ENCODE data around the gene MINDY1. TPM values are rescaled to one million over a fixed set of nuclear protein-coding genes. Genes with fewer than 3 reads are reported as not detected.

The MINDY1 gene
- total RNA-seq, 1 donor from 2014 or later: 26.5 TPM

DNA sequence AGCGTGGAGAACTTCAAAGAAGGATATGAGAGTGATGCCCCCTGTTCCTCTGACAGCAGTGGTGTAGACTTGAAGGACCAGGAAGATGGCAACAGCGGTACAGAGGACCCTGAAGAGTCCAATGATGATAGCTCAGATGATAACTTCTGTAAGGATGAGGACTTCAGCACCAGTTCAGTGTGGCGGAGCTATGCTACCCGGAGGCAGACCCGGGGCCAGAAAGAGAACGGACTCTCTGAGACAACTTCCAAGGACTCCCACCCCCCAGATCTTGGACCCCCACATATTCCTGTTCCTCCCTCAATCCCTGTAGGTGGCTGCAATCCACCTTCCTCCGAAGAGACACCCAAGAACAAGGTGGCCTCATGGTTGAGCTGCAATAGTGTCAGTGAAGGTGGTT is 46.1 kb downstream of the MINDY1 start:
- TF ChIP-seq CTCF (IDR thresholded peaks at IDR 0.05): no peak
- Histone ChIP-seq H3K4me3 (no peak overlapping the region), H3K27ac (no peak overlapping the region), H3K36me3 (peaks cover 97% of the 10 kb centered on the region), H3K9me3 (no peaks in the 10 kb centered on the region), H3K4me1 (no peaks in the 10 kb centered on the region), H3K27me3 (no peaks in the 10 kb centered on the region)
- no peak for ATAC-seq
- no peak for DNase-seq
- intact Hi-C loops (cut with DNase I): no loop called here

DNA sequence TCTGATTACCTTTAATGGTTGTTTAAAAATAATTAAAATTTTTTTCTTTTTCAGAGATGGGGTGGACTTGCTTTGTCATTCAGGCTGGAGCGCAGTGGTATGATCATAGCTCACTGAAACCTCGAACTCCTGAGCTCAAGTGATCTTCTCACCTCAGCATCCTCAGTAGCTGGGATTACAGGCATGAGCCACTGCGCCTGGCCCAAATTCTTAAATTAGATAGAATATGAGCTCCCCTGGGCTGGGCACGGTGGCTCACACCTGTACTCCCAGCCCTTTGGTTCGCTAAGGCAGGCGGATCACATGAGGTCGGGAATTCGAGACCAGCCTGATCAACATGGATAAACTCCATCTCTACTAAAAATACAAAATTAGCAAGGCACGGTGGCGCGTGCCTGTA is 49.0 kb downstream of the MINDY1 start:
- no peak overlapping the region for H3K4me3 ChIP-seq
- H3K36me3 ChIP-seq: peaks cover 97% of the 10 kb centered on the region
- DNase-seq (no peak), ATAC-seq (no peak)
- H3K27ac ChIP-seq: no peak overlapping the region
- intact Hi-C loops (cut with DNase I): no loop called here
- H3K4me1 ChIP-seq: no peaks in the 10 kb centered on the region
- no peaks in the 10 kb centered on the region for H3K9me3 ChIP-seq
- H3K27me3 ChIP-seq: no peaks in the 10 kb centered on the region
- no peak for TF ChIP-seq CTCF (IDR thresholded peaks at IDR 0.05)

- H3K27ac ChIP-seq: no peak overlapping the region
- intact Hi-C loops (cut with DNase I): no loop called here
- DNase-seq (no peak), ATAC-seq (no peak)
- no peaks in the 10 kb centered on the region for H3K27me3 ChIP-seq
- no peak overlapping the region for H3K4me3 ChIP-seq
- peaks cover 97% of the 10 kb centered on the region for H3K36me3 ChIP-seq
- no peaks in the 10 kb centered on the region for H3K4me1 ChIP-seq
- H3K9me3 ChIP-seq: no peaks in the 10 kb centered on the region
- TF ChIP-seq CTCF (IDR thresholded peaks at IDR 0.05): no peak
Observed at GRCh38 chr1:150955280-150955679, 51.4 kb downstream of the MINDY1 start.

DNA sequence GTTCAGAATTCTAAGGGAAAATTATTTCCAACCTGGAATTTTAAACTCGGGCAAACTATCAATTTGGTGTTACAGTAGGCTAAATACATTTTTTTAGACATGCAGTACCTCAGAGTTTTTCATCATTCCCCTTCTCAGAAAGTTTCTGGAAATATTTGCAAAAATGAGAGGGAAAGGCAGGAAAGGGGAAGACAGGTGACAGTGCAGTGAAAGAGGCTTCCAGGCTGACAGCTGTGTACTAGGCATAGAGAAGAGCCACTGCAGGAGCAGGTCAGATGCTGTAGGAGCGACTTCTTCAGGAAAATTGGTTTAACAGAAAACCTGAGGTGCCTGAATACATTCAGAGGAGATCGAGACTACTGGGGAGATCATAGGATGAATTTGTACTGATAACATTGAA is 52.0 kb downstream of the MINDY1 start:
- Histone ChIP-seq H3K27me3 (no peaks in the 10 kb centered on the region), H3K4me3 (no peak overlapping the region), H3K36me3 (peaks cover 97% of the 10 kb centered on the region), H3K9me3 (no peaks in the 10 kb centered on the region), H3K4me1 (no peaks in the 10 kb centered on the region), H3K27ac (no peak overlapping the region)
- intact Hi-C loops (cut with DNase I): no loop called here
- TF ChIP-seq CTCF (IDR thresholded peaks at IDR 0.05): no peak
- DNase-seq: no peak
- no peak for ATAC-seq

Other genes starting within 250 kb of the MINDY1 start
- gene CTSS, start 241.1 kb downstream of the MINDY1 start, total RNA-seq: 533 TPM
- gene CTSK, start 198.6 kb downstream of the MINDY1 start, total RNA-seq: 35.5 TPM
- gene ARNT, start 130.3 kb downstream of the MINDY1 start, total RNA-seq: 53.8 TPM
- not detected for gene CTXND2, start 119.8 kb downstream of the MINDY1 start, total RNA-seq
- gene SETDB1, start 80.5 kb downstream of the MINDY1 start, total RNA-seq: 45.8 TPM
- gene CERS2, start 32.1 kb downstream of the MINDY1 start, total RNA-seq: 354 TPM
- 1.2 TPM for gene ANXA9, start 24.6 kb downstream of the MINDY1 start, total RNA-seq
- gene PRUNE1, start 1.5 kb upstream of the MINDY1 start, total RNA-seq: 18.3 TPM
- gene BNIPL, start 29.7 kb upstream of the MINDY1 start, total RNA-seq: 5.2 TPM
- gene C1orf56, start 40.8 kb upstream of the MINDY1 start, total RNA-seq: 3.9 TPM
- 105 TPM for gene CDC42SE1, start 52.7 kb upstream of the MINDY1 start, total RNA-seq
- 0.72 TPM for gene MLLT11, start 53.5 kb upstream of the MINDY1 start, total RNA-seq
- gene GABPB2, start 63.9 kb upstream of the MINDY1 start, total RNA-seq: 15.2 TPM
- 6.7 TPM for gene SEMA6C, start 139.7 kb upstream of the MINDY1 start, total RNA-seq
- gene TNFAIP8L2, start 149.7 kb upstream of the MINDY1 start, total RNA-seq: 10.3 TPM
- 6.2 TPM for gene LYSMD1, start 159.0 kb upstream of the MINDY1 start, total RNA-seq
- gene SCNM1, start 159.2 kb upstream of the MINDY1 start, total RNA-seq: 34.6 TPM
- not detected for gene TMOD4, start 169.1 kb upstream of the MINDY1 start, total RNA-seq
- 42.6 TPM for gene VPS72, start 183.3 kb upstream of the MINDY1 start, total RNA-seq
- 54.0 TPM for gene PIP5K1A, start 191.7 kb upstream of the MINDY1 start, total RNA-seq
- gene PSMD4, start 247.8 kb upstream of the MINDY1 start, total RNA-seq: 112 TPM